ENCODE data around the gene YAP1.

DNA sequence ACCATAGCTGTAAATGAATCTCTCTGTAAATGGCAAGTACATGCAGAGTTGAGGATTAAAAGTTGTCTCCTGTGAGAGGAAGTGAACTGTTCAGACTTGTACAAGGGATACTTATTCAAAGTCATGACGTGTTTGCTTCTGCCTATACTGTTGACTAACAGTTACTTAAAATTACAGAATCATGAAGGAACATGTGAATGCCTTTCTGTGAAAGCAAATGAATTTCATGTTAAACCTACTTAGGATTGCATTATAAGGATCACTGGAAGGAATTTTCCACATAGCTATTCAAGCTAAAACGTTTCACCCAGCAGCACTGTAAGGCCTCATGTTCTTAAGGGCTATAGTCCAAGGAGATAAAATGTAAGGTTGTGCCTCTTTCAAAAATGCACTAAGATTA is 113.6 kb downstream of the YAP1 start:
- TF ChIP-seq, protein P1, sequence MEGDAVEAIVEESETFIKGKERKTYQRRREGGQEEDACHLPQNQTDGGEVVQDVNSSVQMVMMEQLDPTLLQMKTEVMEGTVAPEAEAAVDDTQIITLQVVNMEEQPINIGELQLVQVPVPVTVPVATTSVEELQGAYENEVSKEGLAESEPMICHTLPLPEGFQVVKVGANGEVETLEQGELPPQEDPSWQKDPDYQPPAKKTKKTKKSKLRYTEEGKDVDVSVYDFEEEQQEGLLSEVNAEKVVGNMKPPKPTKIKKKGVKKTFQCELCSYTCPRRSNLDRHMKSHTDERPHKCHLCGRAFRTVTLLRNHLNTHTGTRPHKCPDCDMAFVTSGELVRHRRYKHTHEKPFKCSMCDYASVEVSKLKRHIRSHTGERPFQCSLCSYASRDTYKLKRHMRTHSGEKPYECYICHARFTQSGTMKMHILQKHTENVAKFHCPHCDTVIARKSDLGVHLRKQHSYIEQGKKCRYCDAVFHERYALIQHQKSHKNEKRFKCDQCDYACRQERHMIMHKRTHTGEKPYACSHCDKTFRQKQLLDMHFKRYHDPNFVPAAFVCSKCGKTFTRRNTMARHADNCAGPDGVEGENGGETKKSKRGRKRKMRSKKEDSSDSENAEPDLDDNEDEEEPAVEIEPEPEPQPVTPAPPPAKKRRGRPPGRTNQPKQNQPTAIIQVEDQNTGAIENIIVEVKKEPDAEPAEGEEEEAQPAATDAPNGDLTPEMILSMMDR (conservative IDR thresholded peaks at IDR 0.05): no peak
- TF ChIP-seq ZFX (IDR thresholded peaks at IDR 0.05): no peak

Measured in C4-2B (cell line).